Hepatocyte (in vitro differentiated cells): ENCODE measurements around the gene CPED1. TPM values are rescaled to one million over a fixed set of nuclear protein-coding genes. Genes with fewer than 3 reads are reported as not detected.
"Not testable (repeated sequence)": the region's sequence is repeated elsewhere in the genome, so short reads cannot be mapped to it uniquely, and the experiment has no call there.

ENCODE experiments used
- DNase-seq: peaks from one replicate; pipeline ENCODE4 v3.0.0-alpha.2; 2016; ENCODE audit warnings: low spot score
- H2AFZ ChIP-seq: fragments of 200-600 bp; sonication (generic); 2 replicates; pipeline ENCODE4 v1.6.0; 2016; ENCODE audit warnings: antibody characterized with exemption, mild to moderate bottlenecking
- H3K27ac ChIP-seq: fragments of 200-600 bp; sonication (generic); 2 replicates; pipeline ENCODE4 v1.5.1; 2016; ENCODE audit warnings: mild to moderate bottlenecking
- H3K27me3 ChIP-seq: fragments of 200-600 bp; sonication (generic); 2 replicates; pipeline ENCODE4 v1.6.1; 2016
- H3K36me3 ChIP-seq: fragments of 200-600 bp; sonication (generic); replicated peaks from 2 replicates; pipeline ENCODE4 v1.5.1; 2016; ENCODE audit warnings: low read depth; ENCODE audit not compliant: insufficient read depth
- H3K4me1 ChIP-seq: fragments of 200-600 bp; sonication (generic); 2 replicates; pipeline ENCODE4 v1.5.1; 2016; ENCODE audit warnings: mild to moderate bottlenecking, moderate library complexity; ENCODE audit not compliant: insufficient read depth
- H3K4me2 ChIP-seq: fragments of 200-600 bp; sonication (generic); 2 replicates; pipeline ENCODE4 v1.6.0; 2016
- H3K4me3 ChIP-seq: fragments of 200-600 bp; sonication (generic); 2 replicates; pipeline ENCODE4 v1.5.1; 2016; ENCODE audit warnings: mild to moderate bottlenecking
- H3K79me2 ChIP-seq: fragments of 200-600 bp; sonication (generic); 2 replicates; pipeline ENCODE4 v1.6.0; 2017; ENCODE audit warnings: mild to moderate bottlenecking
- H3K9me2 ChIP-seq: fragments of 200-600 bp; sonication (generic); replicated peaks from 2 replicates; pipeline ENCODE4 v1.6.0; 2017; ENCODE audit warnings: mild to moderate bottlenecking; ENCODE audit not compliant: insufficient read depth
- H3K9me3 ChIP-seq: fragments of 200-600 bp; sonication (generic); 2 replicates; pipeline ENCODE4 v1.5.1; 2016; ENCODE audit warnings: low read depth, mild to moderate bottlenecking
- H4K20me1 ChIP-seq: fragments of 200-600 bp; sonication (generic); 2 replicates; pipeline ENCODE4 v1.6.0; 2016; ENCODE audit warnings: mild to moderate bottlenecking; ENCODE audit not compliant: insufficient read depth, poor library complexity, severe bottlenecking
- CTCF ChIP-seq: fragments of 200-600 bp; sonication (generic); IDR thresholded peaks from 2 replicates; pipeline ENCODE4 v1.5.1; 2016; ENCODE audit warnings: antibody characterized with exemption, mild to moderate bottlenecking; ENCODE audit not compliant: poor library complexity
- EZH2 ChIP-seq: fragments of 200-600 bp; sonication (generic); IDR thresholded peaks from 2 replicates; pipeline ENCODE4 v1.6.1; 2016; ENCODE audit warnings: antibody characterized with exemption, mild to moderate bottlenecking, borderline replicate concordance
- EZH2phosphoT487 ChIP-seq: fragments of 200-600 bp; sonication (generic); IDR thresholded peaks from one replicate; pipeline ENCODE4 v1.6.1; 2018; ENCODE audit warnings: antibody characterized with exemption, mild to moderate bottlenecking, low read depth, moderate library complexity; ENCODE audit not compliant: unreplicated experiment, severe bottlenecking
- WGBS: methylation state at CpG from one replicate; pipeline ENCODE4 v1.1.6; 2016; ENCODE audit warnings: low lambda C conversion rate; ENCODE audit errors: missing lambda C conversion rate; 5-methylcytosine and 5-hydroxymethylcytosine counted together
- polyA plus RNA-seq: library from polyadenylated mRNA; unstranded; fragments of >200 nt; fragmentation: Nextera tagmentation; extraction: Ambion mirVana; gene quantifications from 2 replicates; pipeline ENCODE4 v1.2.1, GENCODE V29; 2016
- total RNA-seq: library from RNA; depleted of rRNA; stranded (reverse); fragments of >200 nt; gene quantifications from 2 replicates; pipeline ENCODE4 v1.2.3, GENCODE V29; 2014

The CPED1 gene
- total and polyA plus RNA-seq, 2 experiments from 2014 or later: 10.1 to 30.5 TPM

GRCh38 chr7:121286186-121286585 lies 297.7 kb downstream of the CPED1 start:
- Histone ChIP-seq H3K9me3 (no peaks in the 10 kb centered on the region), H3K4me2 (no peak overlapping the region), H3K4me3 (no peak overlapping the region), H3K27ac (no peak overlapping the region), H3K9me2 (no peaks in the 10 kb centered on the region), H3K27me3 (no peaks in the 10 kb centered on the region), H3K4me1 (no peaks in the 10 kb centered on the region), H2AFZ (no peak overlapping the region), H3K79me2 (no peaks in the 10 kb centered on the region), H4K20me1 (no peaks in the 10 kb centered on the region), H3K36me3 (no peaks in the 10 kb centered on the region)
- TF ChIP-seq CTCF: no peak
- TF ChIP-seq EZH2: no peak
- TF ChIP-seq EZH2phosphoT487: no peak
- 97% methylated on average over 2 of the region's 2 CpGs for WGBS
- no peak for DNase-seq

GRCh38 chr7:121286742-121287734 lies 298.5 kb downstream of the CPED1 start:
- Histone ChIP-seq H3K9me2 (no peaks in the 10 kb centered on the region), H3K79me2 (no peaks in the 10 kb centered on the region), H2AFZ (no peak overlapping the region), H3K27ac (no peak overlapping the region), H4K20me1 (no peaks in the 10 kb centered on the region), H3K36me3 (no peaks in the 10 kb centered on the region), H3K4me3 (no peak overlapping the region), H3K4me1 (no peaks in the 10 kb centered on the region), H3K27me3 (no peaks in the 10 kb centered on the region), H3K9me3 (no peaks in the 10 kb centered on the region), H3K4me2 (no peak overlapping the region)
- 89% methylated on average over 6 of the region's 6 CpGs for WGBS
- TF ChIP-seq EZH2phosphoT487 (no peak), CTCF (no peak), EZH2 (no peak)
- DNase-seq: no peak

GRCh38 chr7:121288894-121289293 lies 300.4 kb downstream of the CPED1 start:
- Histone ChIP-seq H3K4me2 (no peak overlapping the region), H3K27me3 (no peaks in the 10 kb centered on the region), H3K4me3 (no peak overlapping the region), H3K27ac (no peak overlapping the region), H3K79me2 (no peaks in the 10 kb centered on the region), H4K20me1 (no peaks in the 10 kb centered on the region), H2AFZ (no peak overlapping the region), H3K4me1 (no peaks in the 10 kb centered on the region), H3K9me2 (no peaks in the 10 kb centered on the region), H3K36me3 (no peaks in the 10 kb centered on the region), H3K9me3 (no peaks in the 10 kb centered on the region)
- no peak for DNase-seq
- TF ChIP-seq CTCF (no peak), EZH2 (no peak), EZH2phosphoT487 (no peak)

GRCh38 chr7:121289930-121290329 lies 301.4 kb downstream of the CPED1 start:
- H3K4me2 ChIP-seq, H3K4me1 ChIP-seq, H4K20me1 ChIP-seq, H3K79me2 ChIP-seq, DNase-seq, H3K9me3 ChIP-seq, H3K4me3 ChIP-seq, H2AFZ ChIP-seq, H3K27me3 ChIP-seq, H3K27ac ChIP-seq, H3K9me2 ChIP-seq, H3K36me3 ChIP-seq: not testable (repeated sequence)
- WGBS: 95% methylated on average over 5 of the region's 5 CpGs
